RPMI7951 (cell line): Measurements from ENCODE around the gene RTN4. TPM values are rescaled to one million over a fixed set of nuclear protein-coding genes. Genes with fewer than 3 reads are reported as not detected.
A peak's percentile ranks its signal among the peaks of the same experiment; 100 is the strongest.

Experiments used
- DNase-seq: peaks from one replicate; pipeline ENCODE4 v3.0.0-alpha.2; 2012; ENCODE audit warnings: low read depth
- total RNA-seq: library from RNA; depleted of rRNA; stranded (reverse); fragments of >200 nt; shearing (Covaris generic); gene quantifications from 2 replicates; pipeline ENCODE4 v1.2.3, GENCODE V29; 2014

The RTN4 gene
- total RNA-seq, 1 experiment from 2014 or later = 194 TPM

DNA sequence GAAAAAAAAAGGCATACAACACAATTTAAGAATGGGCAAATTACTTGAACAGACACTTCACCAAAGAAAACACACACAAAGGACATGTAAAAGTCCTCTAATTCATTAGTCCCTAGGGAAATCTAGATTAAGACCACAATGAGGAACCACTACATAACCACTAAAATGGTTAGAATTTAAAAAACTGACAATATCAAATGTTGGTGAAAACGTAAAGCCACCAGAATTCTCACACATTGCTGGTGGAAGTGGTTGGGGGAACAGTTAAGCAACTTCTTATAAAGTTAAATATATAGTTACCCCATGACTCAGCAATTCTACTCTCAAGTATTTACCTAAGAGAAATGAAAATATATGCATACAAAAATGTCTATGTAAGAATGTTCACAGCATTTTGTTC is 11.8 kb downstream of the RTN4 start:
- DNase-seq = no peak

DNA sequence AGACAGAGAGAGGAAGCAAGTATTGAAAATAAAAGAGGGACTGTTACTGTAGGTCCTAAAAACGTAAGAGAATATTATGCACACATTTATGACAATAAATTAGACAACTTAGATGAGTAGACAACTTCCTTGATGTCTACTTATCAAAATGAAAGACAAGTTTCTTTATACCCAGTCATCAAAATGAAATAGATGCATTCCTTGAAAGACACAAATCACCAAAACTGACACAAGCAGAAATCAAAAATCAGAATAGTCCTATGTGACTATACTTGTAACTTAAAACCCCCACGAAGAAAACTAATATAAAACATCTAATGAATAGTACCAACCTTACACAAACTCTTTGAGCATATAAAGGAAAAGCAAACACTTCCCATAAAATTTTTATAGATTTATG is 14.5 kb downstream of the RTN4 start:
- no peak for DNase-seq

- no peak for DNase-seq
Measured at GRCh38 chr2:55033921-55034320, 16.3 kb downstream of the RTN4 start.

DNA sequence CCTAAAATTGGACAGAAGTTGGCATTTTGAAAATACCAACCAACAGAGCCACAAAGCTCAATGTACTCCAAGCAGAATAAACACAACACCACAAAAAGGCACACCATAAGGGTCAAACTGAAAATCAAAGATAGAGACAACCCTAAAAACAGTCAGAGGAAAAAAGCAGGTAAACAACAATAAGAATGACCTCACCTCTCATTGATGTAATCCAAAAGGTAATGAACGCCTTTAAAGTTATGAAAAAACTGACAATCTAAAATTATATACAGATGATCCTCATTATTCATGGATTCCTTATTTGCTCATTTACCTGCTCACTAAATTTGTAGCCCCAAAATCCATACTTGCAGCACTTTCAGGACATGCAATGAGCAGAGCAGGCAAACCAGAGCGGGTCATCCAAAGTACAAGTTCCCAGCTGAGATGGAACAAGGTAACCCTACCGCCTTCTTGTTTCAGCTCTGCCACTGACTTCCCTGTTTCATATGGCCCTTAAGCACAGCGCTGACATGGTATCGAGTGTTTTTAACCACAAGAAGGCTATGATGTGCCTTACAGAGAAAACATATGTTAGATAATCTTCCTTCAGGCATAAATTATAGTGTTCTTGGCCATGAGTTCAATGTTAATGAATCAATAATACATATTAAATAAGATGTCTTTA is 17.0 kb downstream of the RTN4 start:
- DNase-seq = no peak

DNA sequence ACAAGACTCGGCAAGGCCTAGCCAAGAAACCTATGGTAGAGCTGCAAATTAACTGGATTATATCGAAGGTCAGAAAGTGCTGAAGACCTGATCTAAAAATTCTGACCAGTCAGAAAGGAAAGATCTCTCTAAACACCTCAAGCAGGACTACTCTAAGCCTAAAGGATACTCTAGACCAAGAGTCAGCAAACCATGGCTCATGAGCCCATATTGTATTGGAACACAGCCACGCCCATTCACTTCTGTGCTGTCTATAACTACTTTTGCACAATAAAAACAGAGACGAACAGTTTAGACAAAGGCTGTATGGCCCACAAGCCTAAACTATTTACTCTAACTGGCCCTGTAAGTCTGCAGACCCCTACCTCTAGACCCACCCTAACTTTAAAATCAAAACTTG is 18.7 kb downstream of the RTN4 start:
- no peak for DNase-seq

- DNase-seq = no peak
Measured at GRCh38 chr2:55030766-55031165, 19.5 kb downstream of the RTN4 start.

DNA sequence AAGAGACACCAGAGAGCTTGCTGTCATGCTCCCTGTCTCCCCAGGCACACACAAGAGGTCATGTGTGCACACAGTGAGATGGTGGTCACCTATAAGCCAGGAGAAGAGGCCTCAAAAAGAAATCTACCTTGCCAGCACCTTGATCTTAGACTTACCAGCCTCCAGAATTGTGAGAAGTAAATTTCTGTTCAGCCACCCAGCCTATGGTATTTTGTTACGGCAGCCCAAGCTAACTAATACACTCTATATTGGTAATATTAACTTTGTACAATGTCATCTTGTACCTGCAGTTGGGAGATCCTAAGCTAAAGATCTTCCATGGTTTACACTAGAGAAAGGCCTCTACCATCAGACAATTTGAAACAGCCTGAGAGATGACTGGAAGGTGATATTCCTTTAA is 21.2 kb downstream of the RTN4 start:
- DNase-seq = no peak

DNA sequence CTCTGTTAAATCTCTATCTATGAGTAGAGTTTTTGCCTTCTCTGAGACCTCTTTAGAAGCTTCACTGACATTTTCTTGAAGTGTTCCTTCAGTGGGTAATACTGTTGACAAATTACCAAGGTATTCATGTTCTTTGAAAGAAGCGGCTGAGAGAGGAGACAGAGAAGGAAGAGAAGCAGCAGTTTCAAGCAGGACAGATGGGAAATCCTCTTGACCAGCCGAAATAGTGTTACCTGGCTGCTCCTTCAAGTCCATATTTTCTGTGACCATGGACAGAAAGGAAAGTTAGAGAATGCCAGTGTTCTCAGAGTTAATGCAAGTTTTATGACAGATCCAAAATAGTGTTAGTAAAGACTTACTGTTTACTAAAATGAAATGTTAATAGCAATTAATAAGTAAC is 23.0 kb downstream of the RTN4 start:
- DNase-seq = no peak

DNA sequence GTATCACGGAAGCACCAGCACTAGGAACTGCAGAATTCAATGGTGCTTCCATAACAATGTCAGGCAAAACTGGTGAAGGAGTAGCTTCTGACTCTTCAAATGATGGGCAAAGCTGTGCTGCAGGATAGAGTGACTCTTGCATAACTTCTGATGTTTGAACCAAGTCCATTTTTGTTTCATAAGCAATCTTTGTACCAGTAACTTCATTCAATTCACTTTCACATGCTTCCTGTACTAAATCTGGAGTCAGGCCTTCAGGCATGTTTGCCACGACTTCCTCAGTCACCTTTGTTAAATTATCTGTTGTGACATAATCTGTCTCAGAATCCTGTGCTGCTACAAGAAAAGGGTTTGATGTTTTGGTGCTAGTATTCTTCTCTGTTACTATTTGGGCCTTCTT is 24.0 kb downstream of the RTN4 start:
- peak; percentile 54 for DNase-seq

- DNase-seq = no peak
Measured at GRCh38 chr2:55025627-55026026, 24.6 kb downstream of the RTN4 start.

GRCh38 chr2:55025082-55025481 is 25.2 kb downstream of the RTN4 start:
- DNase-seq = peak; percentile 55

- DNase-seq = no peak
Measured at GRCh38 chr2:55022476-55022875, 27.8 kb downstream of the RTN4 start.

DNA sequence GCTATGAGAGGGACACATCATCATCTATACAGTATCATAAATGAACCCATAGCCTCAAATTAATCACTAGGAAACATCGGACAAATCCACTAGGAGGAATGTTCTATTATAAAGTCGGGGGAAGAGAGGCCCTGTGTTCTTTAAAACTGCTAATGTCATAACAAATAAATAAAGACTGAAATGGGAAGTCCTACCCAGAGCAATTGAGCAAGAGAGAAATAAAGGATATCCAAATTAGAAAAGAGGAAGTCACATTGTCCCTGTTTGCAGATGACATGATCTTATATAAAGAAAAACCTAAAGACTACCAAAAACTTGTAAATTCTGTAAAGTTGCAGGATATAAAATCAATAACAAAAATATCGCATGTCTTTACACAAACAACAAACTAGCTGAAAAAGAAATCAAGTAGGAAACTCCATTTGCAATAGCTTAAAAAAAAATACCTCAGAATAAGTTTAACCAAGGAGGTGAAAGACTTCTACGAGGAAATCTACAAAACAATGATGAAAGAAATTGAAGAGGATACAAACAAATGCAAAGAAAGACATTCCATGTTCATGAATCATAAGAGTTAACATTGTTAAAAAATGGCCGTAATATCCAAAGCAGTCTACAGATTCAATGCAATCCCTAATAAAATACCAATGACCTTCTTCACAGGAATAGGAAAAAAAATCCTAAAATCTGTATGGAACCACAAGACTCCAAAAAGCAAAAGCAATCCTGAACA is 30.6 kb downstream of the RTN4 start:
- no peak for DNase-seq

DNA sequence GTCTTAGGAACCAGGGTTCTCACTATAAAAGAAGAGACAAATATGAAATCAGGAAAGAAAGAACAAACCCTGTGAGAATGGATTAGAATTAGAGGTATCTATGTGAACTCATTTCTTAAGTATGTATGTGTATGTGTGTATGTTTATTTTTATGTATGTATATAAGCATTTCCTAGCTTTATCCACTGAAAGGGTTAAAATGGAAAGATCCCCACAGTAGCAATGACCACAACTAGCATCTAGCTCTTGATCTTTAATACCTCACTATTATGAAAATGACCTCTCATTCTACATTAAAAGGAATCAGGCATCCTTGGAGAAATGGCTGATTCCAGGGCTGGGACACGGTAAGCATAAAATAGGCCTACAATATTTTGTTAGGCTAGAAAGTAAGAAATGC is 31.6 kb downstream of the RTN4 start:
- no peak for DNase-seq

GRCh38 chr2:55017880-55018279 is 32.4 kb downstream of the RTN4 start:
- DNase-seq = no peak

DNA sequence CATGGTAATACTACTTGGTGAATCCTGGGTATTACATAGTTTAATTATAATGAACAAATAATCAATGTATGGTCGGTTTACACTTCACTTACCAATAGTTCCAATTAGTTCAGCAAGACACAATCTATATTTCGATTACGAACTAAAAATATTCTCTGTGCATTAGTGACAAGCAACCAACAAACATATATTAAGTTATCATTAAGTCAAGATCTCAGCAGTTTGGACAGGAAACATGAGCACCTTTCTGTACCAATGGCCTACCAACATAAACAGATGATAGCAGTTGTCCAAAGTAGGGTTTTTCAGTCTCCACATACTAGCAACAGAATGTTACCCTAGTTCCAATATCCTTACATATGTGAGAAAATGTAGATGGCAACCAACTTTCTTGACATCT is 32.8 kb downstream of the RTN4 start:
- no peak for DNase-seq

DNA sequence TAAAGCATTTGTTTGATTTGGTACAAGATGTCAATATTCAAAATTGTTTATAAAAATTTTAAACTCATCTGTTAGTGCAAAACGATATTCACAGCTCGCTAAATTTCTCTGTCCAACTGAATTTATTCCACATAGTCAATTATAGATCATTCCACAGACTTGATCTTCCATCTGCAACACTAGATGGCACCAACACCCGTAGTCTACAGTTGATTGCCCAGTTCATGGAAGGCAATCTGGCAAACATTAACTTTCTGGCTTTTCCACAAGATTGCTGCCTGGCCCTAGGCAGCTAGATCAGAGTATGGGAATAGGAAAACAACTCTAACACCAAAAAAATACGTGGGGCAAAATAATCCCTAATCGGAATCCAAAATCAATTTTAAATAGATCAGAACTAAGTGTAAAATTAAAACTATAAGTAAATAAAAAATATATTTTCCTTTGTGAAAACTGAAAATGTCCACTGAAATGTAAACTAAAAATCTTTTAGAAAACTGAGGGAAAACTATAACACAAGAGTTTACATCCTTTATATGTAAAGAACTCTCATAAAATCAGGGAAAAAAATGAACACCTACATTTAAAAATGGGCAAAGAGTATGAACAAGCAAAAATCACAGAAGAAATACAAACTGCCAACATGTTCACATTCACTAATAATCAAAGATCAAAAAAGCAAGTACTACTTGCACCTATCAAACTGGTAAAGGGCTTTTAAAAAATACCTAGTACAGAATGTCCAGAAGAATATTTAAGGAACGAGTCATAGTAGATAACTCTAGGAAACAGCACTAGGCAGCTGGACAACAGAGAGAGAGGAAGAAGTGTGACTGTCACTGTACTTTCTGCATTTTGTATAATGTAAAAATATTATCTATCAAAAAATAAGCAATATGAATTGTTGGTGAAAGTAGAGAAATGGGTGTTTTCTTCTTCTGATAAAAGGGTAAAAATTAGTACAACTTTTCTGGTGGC is 35.0 kb downstream of the RTN4 start:
- peak; percentile 84 for DNase-seq

GRCh38 chr2:55013936-55014335 is 36.3 kb downstream of the RTN4 start:
- no peak for DNase-seq

DNA sequence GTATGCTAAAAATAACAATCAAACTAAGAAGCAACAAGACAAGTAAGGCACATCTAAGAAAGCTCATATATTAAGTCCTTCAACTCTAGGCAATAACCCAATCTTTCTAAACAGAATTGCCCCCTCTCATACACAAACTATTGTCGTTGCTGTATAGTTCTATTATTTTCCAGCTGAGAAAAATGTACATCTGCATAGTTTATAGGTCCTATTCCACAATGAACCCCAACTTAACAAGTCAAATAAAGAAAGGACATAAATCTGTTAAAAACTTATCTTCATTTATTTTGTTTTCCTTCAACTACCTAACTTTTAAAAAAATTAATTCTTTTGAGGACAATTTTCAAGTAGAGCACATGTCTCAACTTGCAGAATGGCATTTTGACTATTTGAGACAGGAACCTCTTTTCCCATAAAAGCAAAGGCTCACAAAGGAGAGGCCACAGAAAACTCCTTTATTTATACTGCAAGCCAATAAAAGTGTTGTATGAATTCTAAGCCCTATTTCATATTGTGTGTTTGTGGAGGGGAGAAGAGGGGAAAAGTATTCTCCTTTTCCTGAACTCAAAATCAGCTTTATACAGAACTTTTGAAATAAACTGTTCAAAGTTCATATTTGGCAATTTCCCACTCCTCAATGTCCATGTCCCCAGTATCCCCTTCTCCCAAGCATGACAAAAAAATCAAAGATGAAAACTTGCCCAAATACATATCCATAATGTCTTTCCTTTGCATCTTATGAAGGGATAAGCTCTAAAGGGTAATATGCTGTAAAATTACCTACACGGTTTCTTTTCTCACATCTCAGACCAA is 37.4 kb downstream of the RTN4 start:
- no peak for DNase-seq

GRCh38 chr2:55011831-55012671 is 38.2 kb downstream of the RTN4 start:
- DNase-seq = no peak

GRCh38 chr2:55010915-55011314 is 39.3 kb downstream of the RTN4 start:
- peak; percentile 53 for DNase-seq
